Loucy (cell line): Measurements from ENCODE around the gene XRCC1.
A peak's percentile ranks its signal among the peaks of the same experiment; 100 is the strongest.

Source experiments
- H2AFZ ChIP-seq: fragments of 200-600 bp; sonication (generic); 2 replicates; pipeline ENCODE4 v1.6.0; 2016; ENCODE audit warnings: antibody characterized with exemption, mild to moderate bottlenecking, low read length, moderate library complexity
- H3F3A ChIP-seq: fragments of 200-600 bp; 2 replicates; pipeline ENCODE4 v1.6.0; 2016; ENCODE audit warnings: antibody characterized with exemption, low read depth, mild to moderate bottlenecking
- H3K27me3 ChIP-seq: fragments of 200-600 bp; sonication (generic); 2 replicates; pipeline ENCODE4 v1.6.1; 2014; ENCODE audit warnings: low read length, mild to moderate bottlenecking; ENCODE audit not compliant: insufficient read depth, poor library complexity, severe bottlenecking
- H3K36me3 ChIP-seq: fragments of 200-600 bp; sonication (generic); 2 replicates; pipeline ENCODE4 v1.6.1; 2016; ENCODE audit warnings: low read length; ENCODE audit not compliant: insufficient read depth
- H3K4me1 ChIP-seq: fragments of 200-600 bp; sonication (generic); 2 replicates; pipeline ENCODE4 v1.5.1; 2014; ENCODE audit warnings: low read length, mild to moderate bottlenecking; ENCODE audit not compliant: insufficient read depth, poor library complexity, severe bottlenecking
- H3K4me2 ChIP-seq: fragments of 200-600 bp; sonication (generic); 2 replicates; pipeline ENCODE4 v1.6.0; 2014; ENCODE audit warnings: antibody characterized with exemption, low read length, low read depth, mild to moderate bottlenecking; ENCODE audit not compliant: poor library complexity, severe bottlenecking
- H3K4me3 ChIP-seq: fragments of 200-600 bp; sonication (generic); 2 replicates; pipeline ENCODE4 v1.5.1; 2014; ENCODE audit warnings: low read length, mild to moderate bottlenecking, mixed read lengths; ENCODE audit not compliant: poor library complexity, severe bottlenecking
- H3K79me2 ChIP-seq: fragments of 200-600 bp; sonication (generic); 2 replicates; pipeline ENCODE4 v1.6.1; 2014; ENCODE audit warnings: low read length; ENCODE audit not compliant: insufficient read depth
- H3K9ac ChIP-seq: fragments of 200-600 bp; sonication (generic); 2 replicates; pipeline ENCODE4 v1.6.0; 2014; ENCODE audit warnings: mild to moderate bottlenecking, low read depth, low read length, moderate library complexity; ENCODE audit not compliant: poor library complexity, severe bottlenecking
- H3K9me2 ChIP-seq: fragments of 200-600 bp; sonication (generic); replicated peaks from 2 replicates; pipeline ENCODE4 v1.6.1; 2016; ENCODE audit warnings: low read depth, low read length, mixed read lengths
- H3K9me3 ChIP-seq: fragments of 200-600 bp; sonication (generic); 2 replicates; pipeline ENCODE4 v1.6.1; 2014; ENCODE audit warnings: mild to moderate bottlenecking, antibody characterized with exemption, low read length, low read depth; ENCODE audit not compliant: insufficient read depth
- H4K20me1 ChIP-seq: fragments of 200-600 bp; sonication (generic); 2 replicates; pipeline ENCODE4 v1.6.0; 2014; ENCODE audit warnings: antibody characterized with exemption, low read length, mild to moderate bottlenecking; ENCODE audit not compliant: insufficient read depth, poor library complexity, severe bottlenecking
- EZH2phosphoT487 ChIP-seq: fragments of 200-600 bp; IDR thresholded peaks from 2 replicates; pipeline ENCODE4 v1.6.1; 2018; ENCODE audit warnings: antibody characterized with exemption, mild to moderate bottlenecking, moderate library complexity, borderline replicate concordance
- TF ChIP-seq, protein P1 (sequence below): fragments of 200-600 bp; sonication (generic); conservative IDR thresholded peaks from 2 replicates; pipeline ENCODE4 v1.5.1; 2014; ENCODE audit warnings: mild to moderate bottlenecking, antibody characterized with exemption, low read length

Gene XRCC1

GRCh38 chr19:43569657-43570056 lies 5.7 kb downstream of the XRCC1 start:
- H3F3A ChIP-seq = no peaks in the 10 kb centered on the region
- H3K9me2 ChIP-seq = no peaks in the 10 kb centered on the region
- peaks cover 28% of the 10 kb centered on the region for H3K4me1 ChIP-seq
- no peaks in the 10 kb centered on the region for H3K9me3 ChIP-seq
- no peak for TF ChIP-seq EZH2phosphoT487
- TF ChIP-seq, protein P1, sequence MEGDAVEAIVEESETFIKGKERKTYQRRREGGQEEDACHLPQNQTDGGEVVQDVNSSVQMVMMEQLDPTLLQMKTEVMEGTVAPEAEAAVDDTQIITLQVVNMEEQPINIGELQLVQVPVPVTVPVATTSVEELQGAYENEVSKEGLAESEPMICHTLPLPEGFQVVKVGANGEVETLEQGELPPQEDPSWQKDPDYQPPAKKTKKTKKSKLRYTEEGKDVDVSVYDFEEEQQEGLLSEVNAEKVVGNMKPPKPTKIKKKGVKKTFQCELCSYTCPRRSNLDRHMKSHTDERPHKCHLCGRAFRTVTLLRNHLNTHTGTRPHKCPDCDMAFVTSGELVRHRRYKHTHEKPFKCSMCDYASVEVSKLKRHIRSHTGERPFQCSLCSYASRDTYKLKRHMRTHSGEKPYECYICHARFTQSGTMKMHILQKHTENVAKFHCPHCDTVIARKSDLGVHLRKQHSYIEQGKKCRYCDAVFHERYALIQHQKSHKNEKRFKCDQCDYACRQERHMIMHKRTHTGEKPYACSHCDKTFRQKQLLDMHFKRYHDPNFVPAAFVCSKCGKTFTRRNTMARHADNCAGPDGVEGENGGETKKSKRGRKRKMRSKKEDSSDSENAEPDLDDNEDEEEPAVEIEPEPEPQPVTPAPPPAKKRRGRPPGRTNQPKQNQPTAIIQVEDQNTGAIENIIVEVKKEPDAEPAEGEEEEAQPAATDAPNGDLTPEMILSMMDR = no peak
- H3K79me2 ChIP-seq = peaks cover 59% of the 10 kb centered on the region
- no peak overlapping the region for H3K4me3 ChIP-seq
- no peaks in the 10 kb centered on the region for H3K36me3 ChIP-seq
- H3K4me2 ChIP-seq = peak overlapping the region; percentile 10
- no peak overlapping the region for H3K9ac ChIP-seq
- H2AFZ ChIP-seq = no peak overlapping the region
- no peaks in the 10 kb centered on the region for H3K27me3 ChIP-seq
- no peaks in the 10 kb centered on the region for H4K20me1 ChIP-seq

DNA sequence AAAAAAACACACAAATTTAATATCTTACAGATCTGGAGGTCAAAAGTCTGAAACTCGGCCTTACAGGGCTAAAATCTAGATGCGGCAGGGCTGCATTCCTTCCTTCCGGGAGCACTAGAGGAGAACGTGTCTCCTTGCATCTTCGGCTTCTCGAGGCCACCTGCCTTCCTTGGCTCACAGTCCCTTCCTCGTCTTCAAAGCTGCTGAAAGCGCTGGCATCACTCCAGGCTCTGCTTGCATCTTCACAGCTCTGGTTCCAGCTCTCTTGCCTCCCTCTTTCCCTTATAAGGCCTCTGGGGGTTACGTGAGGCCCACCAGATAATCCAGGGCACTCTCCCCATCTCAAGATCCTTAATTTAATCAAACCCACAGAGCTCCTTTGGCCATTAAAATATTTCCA lies 10.5 kb downstream of the XRCC1 start:
- peaks cover 54% of the 10 kb centered on the region for H3K4me1 ChIP-seq
- no peaks in the 10 kb centered on the region for H3K9me2 ChIP-seq
- H3K27me3 ChIP-seq = no peaks in the 10 kb centered on the region
- no peak for TF ChIP-seq EZH2phosphoT487
- TF ChIP-seq, protein P1 = no peak
- no peaks in the 10 kb centered on the region for H3K9me3 ChIP-seq
- no peaks in the 10 kb centered on the region for H3K36me3 ChIP-seq
- H3K9ac ChIP-seq = peak overlapping the region; percentile 60
- no peak overlapping the region for H2AFZ ChIP-seq
- H3K4me3 ChIP-seq = no peak overlapping the region
- peaks cover 19% of the 10 kb centered on the region for H3F3A ChIP-seq
- H3K4me2 ChIP-seq = no peak overlapping the region
- peaks cover 48% of the 10 kb centered on the region for H3K79me2 ChIP-seq
- H4K20me1 ChIP-seq = no peaks in the 10 kb centered on the region

- H3F3A ChIP-seq = peaks cover 19% of the 10 kb centered on the region
- no peaks in the 10 kb centered on the region for H4K20me1 ChIP-seq
- H3K36me3 ChIP-seq = no peaks in the 10 kb centered on the region
- H3K4me1 ChIP-seq = peaks cover 54% of the 10 kb centered on the region
- no peaks in the 10 kb centered on the region for H3K9me2 ChIP-seq
- peaks cover 45% of the 10 kb centered on the region for H3K79me2 ChIP-seq
- TF ChIP-seq, protein P1 = no peak
- TF ChIP-seq EZH2phosphoT487 = no peak
- H3K9ac ChIP-seq = peak overlapping the region; percentile 60
- no peaks in the 10 kb centered on the region for H3K27me3 ChIP-seq
- no peak overlapping the region for H2AFZ ChIP-seq
- no peak overlapping the region for H3K4me3 ChIP-seq
- H3K4me2 ChIP-seq = peak overlapping the region; percentile 53
- H3K9me3 ChIP-seq = no peaks in the 10 kb centered on the region
Observed at GRCh38 chr19:43563816-43564457, 11.4 kb downstream of the XRCC1 start.
